K562 (cell line): Measurements from ENCODE around the gene GTF2A1. TPM values are rescaled to one million over a fixed set of nuclear protein-coding genes. Genes with fewer than 3 reads are reported as not detected.
A peak's percentile ranks its signal among the peaks of the same experiment; 100 is the strongest.

ENCODE experiments used
- ATAC-seq: fragments of 200-7000 bp; cut with Tn5 transposase; 3 replicates; pipeline ENCODE4 v1.9.1; 2020; ENCODE audit warnings: moderate library complexity
- Bru-seq: library from RNA; stranded (reverse); fragments of 400-500 nt; gene quantifications from one replicate; lab custom pipeline; 2021; lab: Mats Ljungman, UMichigan
- BruChase-seq, 2 experiments: library from RNA; stranded (reverse); fragments of 400-500 nt; gene quantifications; one replicate each; lab custom pipeline; 2021; lab: Mats Ljungman, UMichigan
- BruUV-seq: library from RNA; stranded (reverse); fragments of 400-500 nt; replicated peaks from 2 replicates; lab custom pipeline; 2021; lab: Mats Ljungman, UMichigan
- CTCF ChIA-PET: fragments of 300-600 bp; formaldehyde crosslinking; extraction: SDS; loops from one replicate; lab custom pipeline; 2021; ENCODE audit warnings: low intra/inter-chr PET ratio; lab: Yijun Ruan, JAX
- POLR2A ChIA-PET: fragments of 300-600, 350-650 bp; sonication (Branson Sonifier 250); formaldehyde crosslinking; extraction: SDS; loops from one replicate; lab custom pipeline; 2021; ENCODE audit warnings: antibody characterized with exemption, inconsistent platforms; lab: Yijun Ruan, JAX
- DNase-seq, 4 experiments: peaks; one replicate each; pipeline versions ENCODE4 v3.0.0 to v3.0.0-alpha.2; 2011 to 2018; ENCODE audit warnings: low spot score in 3 of 4, mixed read lengths in 3 of 4; ENCODE audit errors: extremely low read depth in 1 of 4
- FAIRE-seq: peaks from 2 replicates; lab custom pipeline; 2011; peaks lifted over from hg19 to GRCh38; lab: Jason Lieb, UNC
- H2AFZ ChIP-seq: 2 replicates; pipeline ENCODE4 v1.6.0; 2011; ENCODE audit warnings: low read depth, low read length, control low read depth, inconsistent platforms
- H3K27ac ChIP-seq: fragments of 200-600 bp; 3 replicates; pipeline ENCODE4 v1.8.0; 2011; ENCODE audit warnings: low read depth, mild to moderate bottlenecking, control low read depth, inconsistent platforms, low read length, moderate library complexity, mixed read lengths; ENCODE audit errors: extremely low read depth
- H3K27me3 ChIP-seq, 2 experiments: fragments of 300-600 bp in 1 of 2; 2 replicates in 1 of 2; 3 replicates in 1 of 2; pipeline versions ENCODE4 v1.6.0 to v1.8.0; 2011; ENCODE audit warnings: inconsistent platforms in 2 of 2, low read length in 2 of 2, mild to moderate bottlenecking in 1 of 2, mixed read lengths in 1 of 2, moderate library complexity in 1 of 2; ENCODE audit not compliant: control insufficient read depth in 2 of 2, insufficient read depth in 2 of 2
- H3K36me3 ChIP-seq: fragments of 300-600 bp; 3 replicates; pipeline ENCODE4 v1.8.0; 2011; ENCODE audit warnings: mild to moderate bottlenecking, low read length, inconsistent platforms; ENCODE audit not compliant: control insufficient read depth, insufficient read depth
- H3K4me1 ChIP-seq, 2 experiments: fragments of 200-600 bp in 1 of 2; replicated peaks in 1 of 2; 2 replicates in 1 of 2; 3 replicates in 1 of 2; pipeline versions ENCODE4 v1.5.1 to v1.8.0; 2011; ENCODE audit warnings: inconsistent platforms in 2 of 2, low read length in 2 of 2, mild to moderate bottlenecking in 1 of 2, mixed read lengths in 1 of 2, moderate library complexity in 1 of 2; ENCODE audit not compliant: control insufficient read depth in 2 of 2, insufficient read depth in 2 of 2
- H3K4me2 ChIP-seq: 2 replicates; pipeline ENCODE4 v1.6.1; 2011; ENCODE audit warnings: low read length, control low read depth, inconsistent platforms, mixed read lengths; ENCODE audit not compliant: insufficient read depth
- H3K4me3 ChIP-seq: fragments of 200-600 bp; sonication (generic), shearing (Covaris generic); 2 replicates; pipeline ENCODE4 v1.5.1; 2016; ENCODE audit warnings: control low read depth, inconsistent platforms
- H3K79me2 ChIP-seq: fragments of 200-600 bp; 3 replicates; pipeline ENCODE4 v1.8.0; 2011; ENCODE audit warnings: low read length, inconsistent platforms; ENCODE audit not compliant: control insufficient read depth, insufficient read depth
- H3K9ac ChIP-seq, 2 experiments: 2 replicates each; pipeline versions ENCODE4 v1.6.0 to v1.6.1; 2011; ENCODE audit warnings: low read depth in 2 of 2, low read length in 2 of 2, control low read depth in 1 of 2, inconsistent platforms in 1 of 2, mild to moderate bottlenecking in 1 of 2, mixed read lengths in 1 of 2; ENCODE audit not compliant: insufficient read depth in 1 of 2
- H3K9me1 ChIP-seq: one replicate; pipeline ENCODE4 v1.6.0; 2011; ENCODE audit warnings: inconsistent platforms, mild to moderate bottlenecking, low read length, moderate library complexity; ENCODE audit not compliant: control insufficient read depth, insufficient read depth
- H3K9me3 ChIP-seq: replicated peaks from 2 replicates; pipeline ENCODE4 v1.5.1; 2011; ENCODE audit warnings: low read depth, low read length, inconsistent platforms; ENCODE audit not compliant: control insufficient read depth, insufficient read depth
- H4K20me1 ChIP-seq: replicated peaks from 2 replicates; pipeline ENCODE4 v1.6.1; 2011; ENCODE audit warnings: low read length, inconsistent platforms, mixed read lengths; ENCODE audit not compliant: control insufficient read depth, insufficient read depth
- ATF3 ChIP-seq, 2 experiments: fragments of 450-650 bp in 1 of 2; sonication (generic) in 1 of 2; formaldehyde crosslinking in 1 of 2; IDR thresholded peaks in 1 of 2; conservative IDR thresholded peaks in 1 of 2; 2 replicates each; pipeline versions ENCODE4 v1.6.1 to v1.8.1; 2016 to 2023; ENCODE audit warnings: mild to moderate bottlenecking in 2 of 2, moderate library complexity in 2 of 2, inconsistent platforms in 1 of 2, missing genetic modification reagents in 1 of 2
- DMBX1 ChIP-seq: fragments of 250-450 bp; sonication (Bioruptor Pico); IDR thresholded peaks from 2 replicates; pipeline ENCODE4 v1.8.0; 2022; ENCODE audit warnings: inconsistent platforms, mild to moderate bottlenecking, moderate library complexity, borderline replicate concordance
- FOXK2 ChIP-seq, 2 experiments: fragments of 450-650 bp; IDR thresholded peaks in 1 of 2; conservative IDR thresholded peaks in 1 of 2; 2 replicates each; pipeline ENCODE4 v1.6.1; 2016; ENCODE audit warnings: low read depth in 2 of 2, mild to moderate bottlenecking in 1 of 2
- KDM2B ChIP-seq: fragments of 250-450 bp; sonication (Bioruptor Pico); IDR thresholded peaks from 2 replicates; pipeline ENCODE4 v1.8.0; 2021; ENCODE audit warnings: mild to moderate bottlenecking, moderate library complexity
- POLR2G ChIP-seq: fragments of 200-400 bp; formaldehyde crosslinking; IDR thresholded peaks from 2 replicates; pipeline ENCODE4 v1.6.1; 2017; ENCODE audit warnings: low read depth, mild to moderate bottlenecking, antibody characterized with exemption, low read length, moderate library complexity
- STAT6 ChIP-seq: sonication (generic); formaldehyde crosslinking; IDR thresholded peaks from 2 replicates; pipeline ENCODE4 v1.8.1; 2023; ENCODE audit warnings: mild to moderate bottlenecking, missing genetic modification reagents
- ZSCAN32 ChIP-seq: fragments of 450-650 bp; formaldehyde crosslinking; IDR thresholded peaks from 2 replicates; pipeline ENCODE4 v1.4.0; 2020; ENCODE audit warnings: mild to moderate bottlenecking, moderate library complexity
- WGBS: fragments of 100-300 bp; shearing (Covaris generic); methylation state at CpG from one replicate; pipeline ENCODE4 v1.1.6; 2016; ENCODE audit warnings: low coverage, mixed read lengths; ENCODE audit not compliant: insufficient coverage; ENCODE audit errors: missing lambda C conversion rate; 5-methylcytosine and 5-hydroxymethylcytosine counted together
- in situ Hi-C: fragments of 300-500 bp; cut with MboI; formaldehyde crosslinking; loops from 4 replicates; pipeline ENCODE4 v1.15.0; 2018; ENCODE audit warnings: inconsistent platforms, mixed read lengths
- intact Hi-C: fragments of 100-400 bp; cut with micrococcal nuclease; formaldehyde crosslinking; loops from 2 replicates; pipeline ENCODE4 v1.14.2; 2022
- long read RNA-seq, 3 experiments: library from polyadenylated mRNA in 2 of 3; library from RNA in 1 of 3; unstranded in 2 of 3; stranded (forward) in 1 of 3; transcript quantifications; one replicate each; pipeline ENCODE4 v2.0.0, GENCODE V29; 2019 to 2022
- polyA minus RNA-seq, 3 experiments: library from RNA; depleted of rRNA, polyadenylated mRNA; stranded (reverse); fragments of >200 nt; gene quantifications; 2 replicates each; pipeline ENCODE4 v1.2.3, GENCODE V29; 2011
- polyA plus RNA-seq, 8 experiments: library from polyadenylated mRNA; depleted of rRNA in 4 of 8; stranded (reverse) in 5 of 8; unstranded in 3 of 8; fragments of >200 nt; fragmentation: Nextera tagmentation in 2 of 8; fragmentation: Illumina TruSeq in 1 of 8; extraction: Ambion mirVana in 2 of 8; extraction: Trizol in 1 of 8; gene quantifications; 2 replicates each; pipeline versions ENCODE4 v1.2.1 to v1.2.3, GENCODE V29; 2011 to 2014; ENCODE audit warnings: inconsistent platforms in 1 of 8, missing spikeins in 1 of 8
- total RNA-seq, 7 experiments: library from RNA; depleted of rRNA in 6 of 7; stranded (reverse); fragments of >200 nt in 6 of 7; fragmentation: Illumina TruSeq in 2 of 7; extraction: Trizol in 2 of 7; gene quantifications; 2 replicates each; pipeline versions ENCODE4 v1.2.1 to v1.2.3, GENCODE V29; 2011 to 2021; ENCODE audit warnings: low replicate concordance in 1 of 7

GTF2A1 gene
- 13.8 and 20.8 TPM in 2 replicates for total RNA-seq (2011; cell fraction: chromatin; rRNA removed; ENCODE audit: low replicate concordance)
- 3.3 and 5.3 TPM in 2 replicates for total RNA-seq (2011; cell fraction: nucleolus; rRNA removed)
- 8.1 and 12.6 TPM in 2 replicates for total RNA-seq (2011; cell fraction: nucleoplasm; rRNA removed)
- 14.4 and 14.7 TPM in 2 replicates for total RNA-seq (2014; rRNA removed)
- 18.5 and 21.2 TPM in 2 replicates for total RNA-seq (2014; rRNA removed; fragmentation: Illumina TruSeq; extraction: Trizol)
- 16.4 and 18.0 TPM in 2 replicates for total RNA-seq (2015; rRNA removed; fragmentation: Illumina TruSeq; extraction: Trizol)
- total RNA-seq (2021): 20.9 and 22.8 TPM in 2 replicates
- 21.9 and 23.6 TPM in 2 replicates for polyA plus RNA-seq (2011; rRNA removed)
- 15.7 and 21.9 TPM in 2 replicates for polyA plus RNA-seq (2011; cell fraction: cytosol; rRNA removed)
- polyA plus RNA-seq (2011; cell fraction: nucleus; rRNA removed): 12.3 and 14.5 TPM in 2 replicates
- polyA plus RNA-seq (2012): 8.3 and 10.1 TPM in 2 replicates
- 13.0 and 14.6 TPM in 2 replicates for polyA plus RNA-seq (2014; fragmentation: Illumina TruSeq; extraction: Trizol)
- polyA plus RNA-seq (2014; fragmentation: Nextera tagmentation; extraction: Ambion mirVana): 1 to 10 TPM; 3.4 to 5.2 TPM
- 12.9 and 15.5 TPM in 2 replicates for polyA plus RNA-seq (2014; rRNA removed)
- polyA minus RNA-seq (2011; rRNA and poly(A)+ RNA removed): 44.1 and 54.7 TPM in 2 replicates
- 18.2 and 35.0 TPM in 2 replicates for polyA minus RNA-seq (2011; cell fraction: cytosol; rRNA and poly(A)+ RNA removed)
- polyA minus RNA-seq (2011; cell fraction: nucleus; rRNA and poly(A)+ RNA removed): 4.4 and 8.8 TPM in 2 replicates
- Bru-seq, nascent RNA: percentile 85 among the genes with signal in this experiment
- BruChase-seq, experiment 1, labeled RNA remaining after a 2-hour chase: percentile 88 among the genes with signal in this experiment
- percentile 90 among the genes with signal in this experiment for BruChase-seq, experiment 2, labeled RNA remaining after a 6-hour chase
- long read RNA-seq, experiment 1, partial matches to known transcripts: 2 of 16 reads
- long read RNA-seq, experiment 1, other reads (novel, unspliced or antisense): 14 of 16 reads
- long read RNA-seq, experiment 2, full-length matches to known transcripts: 1 of 12 reads
- long read RNA-seq, experiment 2, partial matches to known transcripts: 0 of 12 reads
- long read RNA-seq, experiment 2, other reads (novel, unspliced or antisense): 11 of 12 reads
- long read RNA-seq, experiment 3, partial matches to known transcripts: 1 of 2 reads
- long read RNA-seq, experiment 3, other reads (novel, unspliced or antisense): 1 of 2 reads

GRCh38 chr14:81220830-81221578 is at the start of gene GTF2A1:
Gene GTF2A1, minus strand, starts transcription at chr14:81220959. Its CDS starts 441 bp downstream, at chr14:81220518.
- WGBS: 0% methylated on average over 37 of the region's 84 CpGs
- peak; percentile 97 for FAIRE-seq
- Histone ChIP-seq H3K9me3 (no peaks in the 10 kb centered on the region), H3K4me1 (peaks cover 3 to 17% of the 10 kb centered on the region in 2 experiments), H3K9ac (peak within 1 kb of the TSS; percentile 96 to 98), H3K79me2 (peaks cover 49% of the 10 kb centered on the region), H2AFZ (peak within 1 kb of the TSS; percentile 96), H3K4me2 (peak within 1 kb of the TSS; percentile 83), H3K4me3 (peak within 1 kb of the TSS; percentile 67), H4K20me1 (no peaks in the 10 kb centered on the region), H3K9me1 (no peaks in the 10 kb centered on the region), H3K27ac (peak within 1 kb of the TSS; percentile 100), H3K36me3 (peaks cover 10% of the 10 kb centered on the region), H3K27me3 (no peaks in the 10 kb centered on the region)
- BruUV-seq: no TSS peak
- ChIA-PET CTCF (no interaction called here), POLR2A (interaction anchor here (0.5 to 1.8 kb wide), 13 partner anchors 11 to 642 kb away, joined by 3 to 9 read pairs (median 3); partner anchors contain the start of gene SEL1L)
- intact Hi-C loops (loop anchor here (5.0 kb wide), 1 partner anchor 206 kb away; no protein-coding TSS in a partner anchor), in situ Hi-C loops (no loop called here)
- peak; percentile 84 to 94 (median 87) for DNase-seq
- ATAC-seq: peak; percentile 87
- TF ChIP-seq KDM2B (CRISPR knock-in tag) (no peak), STAT6 (CRISPR knock-in tag) (no peak), ATF3 (IDR thresholded peaks at IDR 0.05) (peak; percentile 52), ATF3 (CRISPR knock-in tag; conservative IDR thresholded peaks at IDR 0.05) (peak; percentile 82), ZSCAN32 (no peak), DMBX1 (CRISPR knock-in tag) (0 out of 2 replicates have a peak, but pooled peaks have one; percentile 69), POLR2G (peak; percentile 92), FOXK2 (conservative IDR thresholded peaks at IDR 0.05 in 1 of 2, IDR thresholded peaks at IDR 0.05 in 1 of 2; ENCODE audit: low read depth in 2 of 2) (no peak)
